Heart right ventricle (tissue), 16 donors: ENCODE results near the gene TRDN. TPM values are rescaled to one million over a fixed set of nuclear protein-coding genes. Genes with fewer than 3 reads are reported as not detected.
"Not testable (repeated sequence)": the region's sequence is repeated elsewhere in the genome, so short reads cannot be mapped to it uniquely, and the experiment has no call there.

ENCODE experiments used
- ATAC-seq, 8 donors: fragments of 200-7000 bp; cut with Tn5 transposase; one replicate each; pipeline ENCODE4 v1.9.1; 2020; ENCODE audit warnings: mild to moderate bottlenecking in 8 of 8, moderate library complexity in 8 of 8, moderate number of reproducible peaks in 1 of 8
- DNase-seq, 2 donors: peaks; one replicate each; pipeline ENCODE4 v3.0.0-alpha.2; 2020
- H3K27ac ChIP-seq, 10 donors: fragments of 200-600 bp; sonication (generic) in 2 of 10; one replicate each; pipeline versions ENCODE4 v1.5.0 to v1.8.0; 2020 to 2022; ENCODE audit warnings: mild to moderate bottlenecking in 3 of 10
- H3K27me3 ChIP-seq, 7 donors: fragments of 200-600 bp; one replicate each; pipeline ENCODE4 v1.8.0; 2021 to 2022; ENCODE audit warnings: mild to moderate bottlenecking in 2 of 7
- H3K36me3 ChIP-seq, 9 donors: fragments of 200-600 bp; sonication (generic) in 1 of 9; one replicate each; pipeline versions ENCODE4 v1.5.0 to v1.8.0; 2020 to 2022; ENCODE audit warnings: mild to moderate bottlenecking in 2 of 9
- H3K4me1 ChIP-seq, 9 donors: fragments of 200-600 bp; sonication (generic) in 1 of 9; one replicate each; pipeline versions ENCODE4 v1.5.0 to v1.8.0; 2020 to 2022; ENCODE audit warnings: mild to moderate bottlenecking in 4 of 9
- H3K4me3 ChIP-seq, 10 donors: fragments of 200-600 bp; sonication (generic) in 2 of 10; one replicate each; pipeline versions ENCODE4 v1.5.0 to v1.8.0; 2020 to 2022; ENCODE audit warnings: mild to moderate bottlenecking in 7 of 10, moderate library complexity in 2 of 10
- H3K9me3 ChIP-seq, 11 donors: fragments of 200-600 bp in 10 of 11; sonication (generic) in 2 of 11; one replicate each; pipeline versions ENCODE4 v1.5.0 to v1.8.0; 2013 to 2022; ENCODE audit warnings: mild to moderate bottlenecking in 2 of 11, control low read depth in 1 of 11, moderate library complexity in 1 of 11
- CTCF ChIP-seq, 9 donors: fragments of 200-600 bp; sonication (generic) in 2 of 9; IDR thresholded peaks; one replicate each; pipeline versions ENCODE4 v1.5.0 to v1.8.0; 2021 to 2022; ENCODE audit warnings: antibody characterized with exemption in 9 of 9, mild to moderate bottlenecking in 5 of 9, moderate library complexity in 1 of 9
- WGBS, 2 donors: extraction: QIAGEN DNeasy Blood & Tissue Kit; methylation state at CpG; one replicate each; pipeline ENCODE4 v1.1.7; 2013; ENCODE audit warnings: inconsistent platforms in 1 of 2; 5-methylcytosine and 5-hydroxymethylcytosine counted together
- intact Hi-C, 10 donors: fragments of 100-400 bp; cut with DNase I; formaldehyde crosslinking; loops; one replicate each; pipeline versions ENCODE4 v1.11.1 to v1.14.2; 2022
- polyA plus RNA-seq, 2 donors: library from polyadenylated mRNA; stranded (reverse); fragments of 200-250 nt; gene quantifications; one replicate each; pipeline ENCODE4 v1.2.3, GENCODE V29; 2013
- total RNA-seq, 10 donors: library from RNA; stranded (reverse); fragmentation: NEBNext Ultra II Directional in 3 of 10; extraction: Animal tissue kit (Norgen Biotek cat#: 25700) in 3 of 10; gene quantifications; one replicate each; pipeline versions ENCODE4 v1.2.1 to v1.2.4, GENCODE V29; 2021 to 2023
- donor health status: Arrhythmogenic right ventricular cardiomyopathy.
- donor health status: ischemic (EF 13 %, LVEDD 7.1; RV severe dilation, severe dysfunction).
- donor health status: healthy with polysubstance abuse.
- donor health status: DM: no; HTN: yes; CAD: no.
- donor health status: DM: no; HTN: no; CAD: no.
- donor health status: ischemic (EF 25% LVEDD 6.9; RV normal size, moderate dysfunction).
- donor health status: ischemic (EF 25% LVEDD 5.7; RV mildly dilated, moderate dysfunction).
- donor health status: healthy.
- donor health status: DM: yes; HTN: yes; CAD: no.
- donor health status: Ischemic cardiomyopathy.
- donor health status: ischemic (EF 35%, LVEDD 5.7; RV mildly dilated, moderate dysfunction).
- donor health status: nonischemic (EF 11% LVEDD 7.7; RV severe dilation, severe dysfunction).
- donor health status: DM: yes; HTN: yes; CAD: no.
- donor health status: PGD.
- donor health status: ischemic (EF 29% LVEDD 5.4; RV normal size, mild dysfunction).
- donor health status: nonischemic (EF 23%, LVEDD 6.1; RV moderate dilation, normal function).

The TRDN gene
- total and polyA plus RNA-seq, 12 donors, result 37.6 to 1,141 (median 437) TPM

- Histone ChIP-seq H3K9me3 (no peaks in the 10 kb centered on the region), H3K36me3 (peaks cover 0 to 7% (median 0%) of the 10 kb centered on the region in 9 donors), H3K27me3 (no peaks in the 10 kb centered on the region), H3K4me1 (peaks cover 0 to 25% (median 3%) of the 10 kb centered on the region in 9 donors), H3K4me3 (no peak overlapping the region), H3K27ac (no peak overlapping the region)
- WGBS, 2 donors, result 56 to 63% methylated on average over 2 of the region's 2 CpGs
- ATAC-seq, result no peak
- intact Hi-C loops, result no loop called here
- TF ChIP-seq CTCF (IDR thresholded peaks at IDR 0.05), result no peak
- DNase-seq, result no peak
Measured at GRCh38 chr6:123462152-123462551, 174.6 kb downstream of the TRDN start.

GRCh38 chr6:123458218-123458617 lies 178.5 kb downstream of the TRDN start:
- Histone ChIP-seq H3K4me1 (peaks cover 0 to 8% (median 0%) of the 10 kb centered on the region in 9 donors), H3K36me3 (peaks cover 0 to 7% (median 0%) of the 10 kb centered on the region in 9 donors)
- intact Hi-C loops, result no loop called here

GRCh38 chr6:123456836-123457235 lies 179.9 kb downstream of the TRDN start:
- H3K27me3 ChIP-seq, result no peaks in the 10 kb centered on the region
- ATAC-seq (no peak), DNase-seq (no peak)
- H3K4me1 ChIP-seq, result peaks cover 0 to 4% (median 0%) of the 10 kb centered on the region in 9 donors
- no peak overlapping the region for H3K4me3 ChIP-seq
- 79% methylated on average over 3 of the region's 3 CpGs for WGBS, 2 donors
- no peak overlapping the region for H3K27ac ChIP-seq
- H3K36me3 ChIP-seq, result no peaks in the 10 kb centered on the region
- TF ChIP-seq CTCF (IDR thresholded peaks at IDR 0.05), result no peak
- intact Hi-C loops, result no loop called here
- peaks cover 0 to 10% (median 0%) of the 10 kb centered on the region in 11 donors for H3K9me3 ChIP-seq

More at GRCh38 chr6:123458218-123458617, 178.5 kb downstream of the TRDN start:
- no peak for ATAC-seq
- no peak overlapping the region for H3K27ac ChIP-seq
- no peak overlapping the region for H3K4me3 ChIP-seq
- TF ChIP-seq CTCF (IDR thresholded peaks at IDR 0.05), result no peak
- 77 to 86% methylated on average over 1 of the region's 1 CpG for WGBS, 2 donors
- no peak for DNase-seq
- H3K9me3 ChIP-seq, result peaks cover 0 to 3% (median 0%) of the 10 kb centered on the region in 11 donors
- no peaks in the 10 kb centered on the region for H3K27me3 ChIP-seq

- DNase-seq (no peak), ATAC-seq (peak in 2 of 8 donors; percentile 9 to 69)
- Histone ChIP-seq H3K9me3 (peaks cover 0 to 23% (median 0%) of the 10 kb centered on the region in 11 donors), H3K27ac (no peak overlapping the region), H3K36me3 (no peaks in the 10 kb centered on the region), H3K4me3 (no peak overlapping the region), H3K4me1 (peaks cover 0 to 4% (median 0%) of the 10 kb centered on the region in 9 donors), H3K27me3 (no peaks in the 10 kb centered on the region)
- intact Hi-C loops, result no loop called here
- no peak for TF ChIP-seq CTCF (IDR thresholded peaks at IDR 0.05)
- WGBS, 2 donors, result 79 to 90% methylated on average over 3 of the region's 3 CpGs
Measured at GRCh38 chr6:123454448-123454847, 182.3 kb downstream of the TRDN start.

GRCh38 chr6:123453071-123453470 lies 183.7 kb downstream of the TRDN start:
- Histone ChIP-seq H3K9me3 (peaks cover 0 to 28% (median 0%) of the 10 kb centered on the region in 11 donors), H3K36me3 (peaks cover 0 to 11% (median 0%) of the 10 kb centered on the region in 9 donors)
- ATAC-seq, H3K4me3 ChIP-seq, H3K27ac ChIP-seq, DNase-seq, H3K27me3 ChIP-seq, H3K4me1 ChIP-seq, intact Hi-C loops: not testable (repeated sequence)
